Parathyroid adenoma (tissue), 2 donors: Measurements from ENCODE around the gene GABRP.

Experiments used
- H2AFZ ChIP-seq: fragments of 300-600 bp; sonication (generic); one replicate; pipeline ENCODE4 v1.7.0; 2017; ENCODE audit warnings: antibody characterized with exemption, mild to moderate bottlenecking
- H3K27ac ChIP-seq: fragments of 300-600 bp; sonication (generic); one replicate; pipeline ENCODE4 v1.7.0; 2017
- H3K27me3 ChIP-seq: fragments of 300-600 bp; sonication (generic); one replicate; pipeline ENCODE4 v1.7.0; 2017; ENCODE audit warnings: low read length; ENCODE audit not compliant: control insufficient read depth, insufficient read depth
- H3K36me3 ChIP-seq: fragments of 300-600 bp; sonication (generic); one replicate; pipeline ENCODE4 v1.7.0; 2017; ENCODE audit warnings: low read length; ENCODE audit not compliant: control insufficient read depth, insufficient read depth
- H3K4me1 ChIP-seq: fragments of 300-600 bp; sonication (generic); one replicate; pipeline ENCODE4 v1.7.0; 2017; ENCODE audit warnings: control low read depth
- H3K4me2 ChIP-seq: fragments of 300-600 bp; sonication (generic); one replicate; pipeline ENCODE4 v1.7.0; 2017; ENCODE audit warnings: low read length
- H3K4me3 ChIP-seq: fragments of 300-600 bp; sonication (generic); one replicate; pipeline ENCODE4 v1.7.0; 2017; ENCODE audit warnings: low read depth, low read length
- H3K79me2 ChIP-seq: fragments of 300-600 bp; sonication (generic); one replicate; pipeline ENCODE4 v1.7.0; 2017; ENCODE audit warnings: control low read depth
- H3K9ac ChIP-seq: fragments of 300-600 bp; sonication (generic); one replicate; pipeline ENCODE4 v1.7.0; 2017; ENCODE audit warnings: mild to moderate bottlenecking
- H3K9me3 ChIP-seq: fragments of 300-600 bp; sonication (generic); one replicate; pipeline ENCODE4 v1.7.0; 2017; ENCODE audit warnings: low read length; ENCODE audit not compliant: control insufficient read depth
- TF ChIP-seq, protein P1 (sequence below): fragments of 300-600 bp; sonication (generic); IDR thresholded peaks from one replicate; pipeline ENCODE4 v1.7.0; 2017; ENCODE audit warnings: antibody characterized with exemption, mild to moderate bottlenecking
- donor health status: primary hyperparathyroidism.

The GABRP gene

DNA sequence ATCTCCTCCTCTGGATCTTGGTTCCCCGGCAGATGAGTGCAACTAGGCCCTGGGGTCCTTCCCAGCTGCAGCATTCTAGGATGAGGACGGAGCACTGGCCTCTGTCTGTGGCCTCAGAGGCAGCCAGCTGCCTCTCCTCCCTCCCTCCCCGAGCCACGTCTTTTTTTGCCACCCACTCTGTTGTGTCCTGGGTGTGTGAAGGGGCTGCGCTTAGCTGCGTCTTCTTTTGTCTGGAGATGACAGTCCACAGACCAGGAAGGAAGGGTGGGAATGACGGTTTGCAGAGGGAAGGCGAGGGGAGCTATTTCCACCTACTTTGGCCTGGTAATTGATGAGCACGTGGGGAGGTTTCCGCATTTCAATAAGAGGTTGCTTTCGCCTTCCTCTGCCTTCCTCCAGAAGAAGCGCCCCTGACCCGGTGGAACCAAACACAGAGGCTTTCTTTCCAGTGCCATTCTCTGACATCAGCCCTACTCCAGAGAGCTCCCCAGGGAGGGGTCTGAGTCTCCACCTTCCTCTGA, 34.5 kb upstream of the GABRP start:
- no peaks in the 10 kb centered on the region for H3K9me3 ChIP-seq
- no peak overlapping the region for H2AFZ ChIP-seq
- H3K9ac ChIP-seq = no peak overlapping the region
- peaks cover 10% of the 10 kb centered on the region for H3K4me1 ChIP-seq
- no peaks in the 10 kb centered on the region for H3K79me2 ChIP-seq
- H3K27ac ChIP-seq = no peak overlapping the region
- no peak overlapping the region for H3K4me2 ChIP-seq
- H3K36me3 ChIP-seq = no peaks in the 10 kb centered on the region
- TF ChIP-seq, protein P1, sequence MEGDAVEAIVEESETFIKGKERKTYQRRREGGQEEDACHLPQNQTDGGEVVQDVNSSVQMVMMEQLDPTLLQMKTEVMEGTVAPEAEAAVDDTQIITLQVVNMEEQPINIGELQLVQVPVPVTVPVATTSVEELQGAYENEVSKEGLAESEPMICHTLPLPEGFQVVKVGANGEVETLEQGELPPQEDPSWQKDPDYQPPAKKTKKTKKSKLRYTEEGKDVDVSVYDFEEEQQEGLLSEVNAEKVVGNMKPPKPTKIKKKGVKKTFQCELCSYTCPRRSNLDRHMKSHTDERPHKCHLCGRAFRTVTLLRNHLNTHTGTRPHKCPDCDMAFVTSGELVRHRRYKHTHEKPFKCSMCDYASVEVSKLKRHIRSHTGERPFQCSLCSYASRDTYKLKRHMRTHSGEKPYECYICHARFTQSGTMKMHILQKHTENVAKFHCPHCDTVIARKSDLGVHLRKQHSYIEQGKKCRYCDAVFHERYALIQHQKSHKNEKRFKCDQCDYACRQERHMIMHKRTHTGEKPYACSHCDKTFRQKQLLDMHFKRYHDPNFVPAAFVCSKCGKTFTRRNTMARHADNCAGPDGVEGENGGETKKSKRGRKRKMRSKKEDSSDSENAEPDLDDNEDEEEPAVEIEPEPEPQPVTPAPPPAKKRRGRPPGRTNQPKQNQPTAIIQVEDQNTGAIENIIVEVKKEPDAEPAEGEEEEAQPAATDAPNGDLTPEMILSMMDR = no peak
- H3K4me3 ChIP-seq = no peak overlapping the region
- H3K27me3 ChIP-seq = no peaks in the 10 kb centered on the region

DNA sequence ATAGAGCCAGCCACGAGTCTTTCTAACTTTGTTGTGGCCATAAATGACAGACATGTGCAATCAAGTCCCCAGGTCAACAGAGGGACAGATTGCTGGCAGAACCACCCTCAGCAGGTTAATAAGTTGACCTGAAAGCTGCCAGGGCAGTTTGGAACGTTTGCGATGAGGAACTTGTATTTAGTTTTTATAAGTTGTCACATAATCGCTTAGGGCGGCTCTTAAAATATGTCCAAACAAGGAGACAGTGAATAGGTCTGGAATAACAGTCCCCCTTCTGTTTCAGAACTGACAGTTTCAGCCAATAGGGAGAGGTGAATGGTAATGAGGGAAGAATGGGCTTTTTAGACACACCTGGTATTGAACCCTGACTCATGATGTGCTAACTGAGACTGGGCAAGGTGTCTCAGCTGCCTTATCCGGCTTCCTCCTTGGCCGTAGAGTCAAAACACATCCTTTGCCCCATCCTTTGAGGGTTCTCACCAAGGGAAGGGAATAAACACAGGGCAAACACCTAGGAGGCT, 33.6 kb upstream of the GABRP start:
- no peak overlapping the region for H3K9ac ChIP-seq
- no peaks in the 10 kb centered on the region for H3K79me2 ChIP-seq
- no peak overlapping the region for H3K4me3 ChIP-seq
- no peak overlapping the region for H3K4me2 ChIP-seq
- H2AFZ ChIP-seq = no peak overlapping the region
- H3K36me3 ChIP-seq = no peaks in the 10 kb centered on the region
- H3K27me3 ChIP-seq = no peaks in the 10 kb centered on the region
- no peaks in the 10 kb centered on the region for H3K9me3 ChIP-seq
- TF ChIP-seq, protein P1 = no peak
- H3K27ac ChIP-seq = no peak overlapping the region
- peaks cover 7% of the 10 kb centered on the region for H3K4me1 ChIP-seq

DNA sequence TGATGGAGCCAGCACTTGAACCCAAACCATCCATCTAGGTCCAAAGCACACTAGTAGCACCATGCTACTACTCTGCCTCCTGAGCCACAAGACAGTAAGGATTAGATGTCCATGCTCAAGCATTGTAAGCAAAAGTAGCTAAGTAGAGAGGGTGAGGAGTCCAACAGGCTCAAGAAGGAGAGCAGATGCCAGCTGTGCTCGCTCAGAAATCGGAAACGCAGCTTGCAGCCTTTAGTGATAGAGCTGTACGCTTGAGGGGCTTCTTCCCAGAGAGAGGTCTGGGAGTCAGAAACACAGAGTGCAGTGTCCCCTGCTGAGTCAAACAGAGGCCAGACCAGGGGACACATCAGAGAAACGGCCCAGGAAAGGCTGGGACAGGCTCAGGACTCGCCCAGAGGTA, 32.7 kb upstream of the GABRP start:
- Histone ChIP-seq H3K9me3 (no peaks in the 10 kb centered on the region), H3K27me3 (no peaks in the 10 kb centered on the region), H3K36me3 (no peaks in the 10 kb centered on the region), H2AFZ (no peak overlapping the region), H3K9ac (no peak overlapping the region), H3K4me2 (no peak overlapping the region), H3K79me2 (no peaks in the 10 kb centered on the region), H3K4me1 (peaks cover 7% of the 10 kb centered on the region), H3K4me3 (no peak overlapping the region), H3K27ac (no peak overlapping the region)
- TF ChIP-seq, protein P1 = no peak

DNA sequence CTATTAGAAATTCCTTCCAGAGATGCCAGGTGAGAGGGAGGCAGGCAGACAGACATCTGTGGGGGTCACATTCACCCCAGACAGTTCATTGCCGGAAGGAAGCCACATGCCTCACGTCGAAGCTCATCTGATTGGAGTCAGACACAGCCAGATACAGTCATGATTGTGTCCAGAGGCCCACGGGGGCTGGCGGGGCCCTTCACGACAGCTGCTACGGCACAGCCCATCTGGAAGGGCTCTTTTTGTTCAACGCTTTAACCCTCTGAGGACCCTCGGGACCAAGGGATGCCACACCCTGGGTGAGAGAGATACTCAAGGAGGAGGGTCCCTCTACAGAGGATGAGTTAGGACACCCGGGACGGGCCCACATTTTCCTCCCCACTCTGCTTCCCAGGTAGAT, 31.9 kb upstream of the GABRP start:
- no peaks in the 10 kb centered on the region for H3K27me3 ChIP-seq
- peaks cover 7% of the 10 kb centered on the region for H3K4me1 ChIP-seq
- H3K79me2 ChIP-seq = no peaks in the 10 kb centered on the region
- no peak overlapping the region for H3K4me2 ChIP-seq
- H3K4me3 ChIP-seq = no peak overlapping the region
- TF ChIP-seq, protein P1 = no peak
- no peak overlapping the region for H3K27ac ChIP-seq
- no peaks in the 10 kb centered on the region for H3K36me3 ChIP-seq
- H2AFZ ChIP-seq = no peak overlapping the region
- H3K9me3 ChIP-seq = no peaks in the 10 kb centered on the region
- no peak overlapping the region for H3K9ac ChIP-seq
